Activated CD8-positive, alpha-beta memory T cell treated with anti-CD3 and anti-CD28 coated beads for 48 hours (primary cell): Measurements from ENCODE around the gene ZBTB25.

Source experiments
- DNase-seq, 3 experiments: peaks; one replicate each; pipeline ENCODE4 v3.0.0-alpha.2; 2020; ENCODE audit warnings: low read depth in 2 of 3, low spot score in 2 of 3

Gene ZBTB25

DNA sequence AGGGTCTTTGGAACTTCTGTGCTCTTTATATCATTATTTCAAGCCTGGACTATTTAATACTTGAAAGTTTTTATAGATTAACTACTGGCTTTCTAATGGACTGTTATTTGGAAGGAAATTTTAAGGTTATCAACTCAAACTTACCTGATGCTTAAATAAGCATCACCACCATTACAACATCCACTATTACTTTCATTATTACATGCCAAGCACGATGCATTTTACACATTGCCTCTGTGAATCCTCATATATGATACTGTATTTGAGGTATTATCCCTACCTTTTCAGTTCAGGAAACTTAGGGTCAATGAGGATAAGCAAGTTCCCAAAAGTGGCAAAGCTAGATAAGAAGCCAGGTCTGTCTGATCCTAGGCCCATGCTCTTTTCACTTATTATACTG, 13.3 kb upstream of the ZBTB25 start:
- DNase-seq: no peak

- no peak for DNase-seq
These were observed 11.4 kb upstream of the ZBTB25 start for GRCh38 chr14:64515053-64515452.

GRCh38 chr14:64513271-64513670, 9.6 kb upstream of the ZBTB25 start:
- DNase-seq: no peak

- DNase-seq: no peak
These were observed 7.4 kb upstream of the ZBTB25 start for GRCh38 chr14:64510825-64511671.

DNA sequence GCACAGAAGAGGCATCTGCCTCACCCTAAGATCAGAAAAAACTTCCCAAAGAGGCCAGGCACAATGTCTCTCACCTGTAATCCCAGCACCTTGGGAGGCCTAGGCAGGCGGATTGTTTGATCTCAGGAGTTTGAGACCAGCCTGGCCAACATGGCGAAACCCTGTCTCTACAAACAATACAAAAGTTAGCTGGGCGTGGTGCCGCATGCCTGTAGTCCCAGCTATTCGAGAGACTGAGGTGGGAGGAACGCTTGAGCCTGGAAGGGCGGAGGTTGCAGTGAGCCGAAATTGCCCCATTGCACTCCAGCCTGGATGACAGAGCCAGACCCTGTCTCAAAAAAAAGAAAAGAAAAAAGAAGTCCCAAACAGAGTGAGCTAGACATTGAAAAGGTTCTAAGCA, 5.4 kb upstream of the ZBTB25 start:
- no peak for DNase-seq

GRCh38 chr14:64508215-64508776, 4.7 kb upstream of the ZBTB25 start:
- DNase-seq: no peak

DNA sequence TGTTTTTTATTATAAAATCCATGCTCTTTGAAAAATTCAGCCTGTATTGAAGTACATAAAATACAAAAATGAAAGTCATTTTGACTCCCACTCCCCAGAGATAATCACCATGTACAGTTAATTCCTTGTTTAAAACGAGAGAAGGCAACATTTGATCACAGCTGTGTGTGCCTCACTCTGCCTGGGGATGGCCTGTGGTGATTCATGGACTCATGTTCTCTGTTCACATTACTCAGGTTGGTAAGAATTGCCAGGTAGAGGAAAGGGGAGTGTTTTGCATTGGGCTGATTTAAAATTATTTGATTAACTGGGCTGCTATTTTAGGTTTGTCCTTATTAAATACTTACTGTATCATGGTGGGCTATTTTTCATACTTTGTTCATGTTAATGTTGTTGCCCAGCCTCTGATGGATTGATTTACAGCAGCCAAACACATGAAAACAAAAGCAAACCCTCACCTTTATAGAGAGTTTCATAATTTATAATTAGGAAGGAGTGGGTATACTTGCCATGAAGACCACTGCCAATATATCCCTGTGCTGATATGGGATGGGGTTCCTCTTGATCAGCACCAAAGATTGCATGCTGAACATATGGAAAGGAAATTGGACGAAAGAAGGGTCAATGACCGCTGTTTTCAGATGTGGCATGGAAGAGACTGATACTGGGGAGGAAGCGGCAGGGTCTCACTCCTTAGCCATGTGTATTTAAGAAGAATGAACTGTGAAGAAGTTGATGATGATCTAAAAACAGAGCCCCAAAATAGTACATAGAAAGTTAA, 3.9 kb upstream of the ZBTB25 start:
- no peak for DNase-seq

DNA sequence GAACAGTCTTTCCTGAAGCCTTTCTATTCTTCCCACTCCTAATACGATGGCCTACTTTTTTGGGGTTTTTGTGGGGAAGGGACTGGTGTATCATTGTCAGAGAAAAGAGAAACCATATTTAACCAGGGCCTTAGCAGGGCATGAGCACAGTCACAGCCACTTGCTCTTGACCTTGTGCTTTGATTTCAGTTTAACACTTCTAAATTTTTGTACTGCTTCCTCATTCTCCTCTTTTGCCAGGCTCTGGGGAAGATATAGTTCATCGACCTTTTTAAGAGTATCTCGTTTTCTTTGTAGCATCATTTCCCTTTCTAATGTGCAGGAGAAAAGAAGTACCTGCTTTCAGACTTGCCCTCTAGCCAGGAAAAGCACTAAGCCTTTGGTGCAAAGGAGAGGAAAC, 3.1 kb upstream of the ZBTB25 start:
- no peak for DNase-seq

GRCh38 chr14:64504897-64505794, 1.5 kb upstream of the ZBTB25 start:
- peak; percentile 54 to 58 (median 54) for DNase-seq

DNA sequence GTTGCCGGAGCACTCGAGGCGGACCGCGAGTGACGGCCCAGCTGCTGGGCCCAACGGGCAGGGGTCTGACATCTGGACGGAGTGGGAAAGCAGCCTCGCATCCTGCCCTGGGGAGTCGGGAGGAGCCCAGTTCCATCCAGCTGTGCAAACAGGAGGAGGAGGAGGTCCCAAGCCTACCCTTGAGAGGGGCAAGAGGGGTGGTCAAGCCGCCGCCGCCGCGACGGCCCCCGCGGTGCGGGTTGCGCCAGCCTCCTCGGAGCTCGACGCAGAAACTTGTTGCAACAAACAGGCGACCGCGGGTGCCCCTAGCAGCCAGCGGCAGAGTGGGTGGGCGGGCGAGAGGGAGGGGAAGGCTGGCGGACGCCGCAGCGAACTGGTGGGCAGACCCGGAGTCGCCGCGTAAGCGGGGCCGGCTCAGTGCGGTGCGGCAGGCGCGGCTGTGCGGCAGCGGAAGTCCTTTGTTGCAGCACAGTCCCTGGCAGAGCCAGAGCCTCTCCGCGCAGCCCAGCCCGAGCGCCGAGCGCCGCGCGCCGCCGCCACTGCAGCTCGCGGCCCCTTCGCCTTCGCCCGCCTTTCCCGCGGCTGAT, 765 bp upstream of the ZBTB25 start, which contains the start of gene ZBTB1:
ZBTB1 (plus strand) TSS at position 461 of the 587 bp plus-strand sequence. CDS start 16,735 bp downstream, outside the sequence.
- peak; percentile 69 to 81 (median 77) for DNase-seq

DNA sequence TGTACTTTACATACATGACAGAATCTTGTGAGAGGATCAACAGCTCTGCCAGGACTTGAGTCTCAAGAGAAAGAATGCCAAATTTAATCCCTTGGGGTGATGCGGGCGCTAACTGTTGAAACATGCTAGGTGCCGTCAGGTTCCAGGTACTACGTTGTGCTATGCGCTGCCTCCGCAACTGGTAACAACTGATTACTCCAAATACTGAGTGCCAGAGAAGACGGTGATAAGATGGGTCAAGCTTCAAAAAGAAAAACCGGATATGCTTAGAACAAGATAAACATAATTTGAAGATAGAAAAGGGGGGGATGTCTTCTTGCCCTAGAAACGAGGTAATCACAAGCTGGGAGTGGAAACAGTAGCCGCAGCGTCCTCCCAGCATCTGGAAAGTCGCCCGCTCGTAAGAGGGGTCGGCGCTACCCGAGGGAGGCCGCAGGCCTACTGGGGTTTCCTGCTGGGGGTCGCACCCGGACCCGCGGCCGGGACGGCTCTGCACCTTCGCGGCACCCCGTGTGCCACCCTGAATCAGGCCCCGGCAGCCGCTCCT, 678 bp downstream of the ZBTB25 start:
- no peak for DNase-seq

GRCh38 chr14:64502456-64502855, 1.2 kb downstream of the ZBTB25 start:
- no peak for DNase-seq

DNA sequence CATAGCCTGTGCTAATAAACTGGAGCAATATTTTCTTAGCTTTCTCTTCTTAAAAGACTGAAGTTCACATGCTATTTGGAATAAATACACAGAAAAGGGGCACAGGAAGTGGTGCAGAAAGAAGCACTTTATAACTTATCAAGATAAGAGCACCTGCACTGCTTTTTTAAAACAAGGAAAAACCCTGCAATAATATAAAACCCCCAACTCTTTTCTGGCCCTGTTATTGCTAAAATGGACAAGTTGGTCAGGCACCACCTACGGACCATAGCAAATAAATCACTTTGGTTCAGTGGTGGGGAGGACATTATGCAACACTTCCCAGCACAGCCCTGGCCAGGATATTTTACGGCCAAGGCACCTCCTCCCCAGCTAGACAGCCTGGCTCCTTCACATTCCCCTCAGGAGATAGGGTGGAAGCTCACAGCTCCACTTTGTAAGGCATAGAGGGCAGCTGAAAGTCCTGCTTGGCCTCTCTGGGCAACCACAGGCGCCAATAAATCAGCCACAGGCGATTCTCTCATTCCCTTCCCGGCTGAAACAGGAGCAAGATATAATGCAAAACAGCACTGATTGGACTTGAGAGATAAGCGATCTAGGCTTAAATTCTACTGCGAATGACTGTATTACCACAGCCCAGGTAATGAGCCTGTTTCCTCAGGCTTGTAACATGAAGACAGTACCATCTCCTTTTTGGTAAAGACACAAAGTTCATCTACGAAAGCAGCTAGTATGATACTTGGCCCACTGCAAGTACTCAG, 2.0 kb downstream of the ZBTB25 start:
- no peak for DNase-seq

- DNase-seq: no peak
These were observed 3.5 kb downstream of the ZBTB25 start for GRCh38 chr14:64500088-64500487.

DNA sequence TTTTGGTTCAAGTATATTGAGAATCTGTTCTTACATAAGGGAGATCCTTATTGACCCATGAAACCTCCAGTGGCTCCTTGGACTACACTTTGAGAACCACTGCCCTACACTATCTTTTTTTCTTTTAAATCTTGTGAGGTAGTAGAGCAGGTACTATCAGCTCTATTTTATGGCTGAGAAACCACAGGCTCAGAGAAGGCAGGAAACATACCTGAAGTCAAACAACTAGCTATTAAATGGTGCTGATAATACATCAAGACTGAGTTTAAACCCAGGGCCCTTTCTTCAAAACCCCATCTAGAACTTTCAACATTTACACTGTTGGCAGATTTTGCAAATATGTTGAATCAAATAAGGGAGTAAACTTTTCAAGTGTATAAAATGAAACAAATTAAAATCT, 6.9 kb downstream of the ZBTB25 start:
- no peak for DNase-seq

DNA sequence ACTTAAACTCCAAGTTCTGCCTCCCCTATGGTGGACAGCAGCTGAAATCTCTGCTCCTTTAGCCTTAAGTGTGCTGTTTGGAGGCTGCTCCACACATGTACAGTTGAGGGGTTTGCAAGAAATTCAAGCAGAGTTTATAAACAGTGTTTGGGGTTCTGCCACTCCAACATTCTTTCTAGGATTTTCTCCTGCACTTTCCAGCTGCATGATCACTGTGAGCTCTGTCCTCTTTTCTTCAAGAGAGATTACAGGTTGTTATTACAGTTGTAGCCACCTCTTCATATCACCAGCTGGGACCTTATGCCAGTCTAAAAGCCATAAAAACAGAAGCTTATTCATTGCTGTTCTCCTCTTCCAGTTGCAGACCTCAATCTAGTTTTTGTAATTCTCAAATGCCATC, 8.4 kb downstream of the ZBTB25 start:
- no peak for DNase-seq

DNA sequence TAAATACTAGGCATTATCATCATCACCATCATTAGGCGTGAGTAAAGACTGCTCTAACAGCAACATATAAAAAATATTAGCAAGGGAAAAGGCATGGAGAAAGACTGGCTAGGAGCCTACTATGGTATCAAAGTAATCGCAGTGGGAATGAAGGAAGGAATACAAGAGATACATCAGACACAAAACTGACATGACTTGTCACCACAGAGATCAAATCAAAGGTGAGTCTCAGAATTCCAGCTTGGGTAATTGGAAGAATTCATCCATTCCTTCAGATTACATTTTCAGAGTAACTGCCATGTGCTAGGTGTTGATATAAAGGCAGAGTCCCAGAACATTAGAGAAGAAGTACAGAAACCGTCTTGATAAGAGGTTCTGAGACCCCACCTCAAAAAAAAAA, 10.2 kb downstream of the ZBTB25 start:
- no peak for DNase-seq

DNA sequence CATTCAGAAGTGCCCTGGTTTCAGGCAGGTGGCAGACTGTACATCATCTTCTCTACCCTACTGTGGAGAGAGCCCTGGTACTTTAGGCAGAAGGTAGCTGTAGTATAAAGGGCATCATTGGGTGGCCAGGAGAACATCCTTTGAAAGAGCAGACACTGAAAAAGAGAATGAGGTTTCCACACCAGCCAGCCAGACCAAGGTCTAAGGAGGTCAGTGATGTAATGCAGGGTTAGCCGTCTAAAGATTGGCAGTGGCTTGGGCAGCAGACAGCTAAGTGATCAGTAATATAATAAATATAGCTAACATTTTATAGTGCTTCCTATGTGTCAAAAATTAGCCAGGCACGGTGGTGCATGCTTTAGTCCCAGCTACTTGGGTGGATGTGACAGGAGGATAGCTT, 12.0 kb downstream of the ZBTB25 start:
- DNase-seq: no peak

GRCh38 chr14:64488590-64489099, 15.0 kb downstream of the ZBTB25 start:
- no peak for DNase-seq
